ENCODE results near the gene SYNJ2.

- TF ChIP-seq POLR2A (IDR thresholded peaks at IDR 0.05; ENCODE audit: low read length) (no peak), SREBF2 (IDR thresholded peaks at IDR 0.05) (no peak), MAX (IDR thresholded peaks at IDR 0.05) (no peak), FOSL2 (IDR thresholded peaks at IDR 0.05) (no peak), FOSL2 (CRISPR knock-in tag; IDR thresholded peaks at IDR 0.05) (no peak), CTCF (IDR thresholded peaks at IDR 0.05) (no peak), RAD21 (conservative IDR thresholded peaks at IDR 0.05 in 1 of 2, IDR thresholded peaks at IDR 0.05 in 1 of 2) (no peak), JUNB (IDR thresholded peaks at IDR 0.05) (no peak), MYC (IDR thresholded peaks at IDR 0.05; ENCODE audit: borderline replicate concordance, low read length) (no peak), SMC3 (IDR thresholded peaks at IDR 0.05) (no peak), PBX3 (IDR thresholded peaks at IDR 0.05) (no peak)
- TF ChIP-seq, protein P1, sequence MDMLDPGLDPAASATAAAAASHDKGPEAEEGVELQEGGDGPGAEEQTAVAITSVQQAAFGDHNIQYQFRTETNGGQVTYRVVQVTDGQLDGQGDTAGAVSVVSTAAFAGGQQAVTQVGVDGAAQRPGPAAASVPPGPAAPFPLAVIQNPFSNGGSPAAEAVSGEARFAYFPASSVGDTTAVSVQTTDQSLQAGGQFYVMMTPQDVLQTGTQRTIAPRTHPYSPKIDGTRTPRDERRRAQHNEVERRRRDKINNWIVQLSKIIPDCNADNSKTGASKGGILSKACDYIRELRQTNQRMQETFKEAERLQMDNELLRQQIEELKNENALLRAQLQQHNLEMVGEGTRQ (IDR thresholded peaks at IDR 0.05): no peak
Observed at GRCh38 chr6:158002951-158003853, 21.5 kb downstream of the SYNJ2 start.
